CD4-positive, alpha-beta memory T cell (primary cell): ENCODE measurements around the gene B4GALT2. TPM values are rescaled to one million over a fixed set of nuclear protein-coding genes. Genes with fewer than 3 reads are reported as not detected.

Source experiments
- CTCF ChIA-PET: fragments of 350-600 bp; sonication (Branson Sonifier 250); formaldehyde crosslinking; loops from one replicate; lab custom pipeline; 2021; ENCODE audit warnings: inconsistent platforms; ENCODE audit not compliant: partially characterized antibody; lab: Charles Lee
- POLR2A ChIA-PET: fragments of 350-600 bp; sonication (Branson Sonifier 250); formaldehyde crosslinking; loops from one replicate; lab custom pipeline; 2021; ENCODE audit not compliant: partially characterized antibody; lab: Charles Lee
- DNase-seq, 5 donors: peaks; one replicate each; pipeline versions ENCODE4 v3.0.0 to v3.0.0-alpha.2; 2020 to 2022; ENCODE audit warnings: mixed read lengths in 1 of 5
- H3K27ac ChIP-seq: one replicate; pipeline ENCODE4 v1.7.0; 2013; ENCODE audit warnings: low read depth, low read length
- H3K27me3 ChIP-seq: 2 replicates; pipeline ENCODE4 v1.7.0; 2013; ENCODE audit warnings: mild to moderate bottlenecking, low read length, moderate library complexity; ENCODE audit not compliant: insufficient read depth
- H3K36me3 ChIP-seq: 2 replicates; pipeline ENCODE4 v1.7.0; 2013; ENCODE audit warnings: mild to moderate bottlenecking, low read length, moderate library complexity; ENCODE audit not compliant: insufficient read depth
- H3K4me1 ChIP-seq: 2 replicates; pipeline ENCODE4 v1.7.0; 2013; ENCODE audit warnings: mild to moderate bottlenecking, low read length, moderate library complexity; ENCODE audit not compliant: insufficient read depth
- H3K4me3 ChIP-seq, 2 donors: one replicate each; pipeline ENCODE4 v1.7.0; 2013; ENCODE audit warnings: low read length in 2 of 2, mild to moderate bottlenecking in 1 of 2
- H3K9me3 ChIP-seq, 2 donors: one replicate each; pipeline ENCODE4 v1.7.0; 2013; ENCODE audit warnings: low read length in 2 of 2, control low read depth in 1 of 2; ENCODE audit not compliant: control insufficient read depth in 1 of 2
- H3K27ac Mint-ChIP-seq, 7 donors: one replicate each; pipeline ENCODE4 v1.8.0; 2020 to 2021; ENCODE audit warnings: mixed read lengths in 7 of 7, mild to moderate bottlenecking in 6 of 7, inconsistent platforms in 3 of 7, moderate library complexity in 3 of 7
- H3K27me3 Mint-ChIP-seq, 2 donors: one replicate each; pipeline ENCODE4 v1.8.0; 2020 to 2021; ENCODE audit warnings: mixed read lengths in 2 of 2
- H3K36me3 Mint-ChIP-seq, 2 donors: one replicate each; pipeline ENCODE4 v1.8.0; 2020 to 2021; ENCODE audit warnings: mixed read lengths in 2 of 2, inconsistent platforms in 1 of 2, mild to moderate bottlenecking in 1 of 2
- H3K4me1 Mint-ChIP-seq, 4 donors: one replicate each; pipeline ENCODE4 v1.8.0; 2020 to 2021; ENCODE audit warnings: mixed read lengths in 4 of 4, mild to moderate bottlenecking in 1 of 4
- H3K4me3 Mint-ChIP-seq, 8 donors: one replicate each; pipeline ENCODE4 v1.8.0; 2020 to 2021; ENCODE audit warnings: mixed read lengths in 8 of 8, mild to moderate bottlenecking in 7 of 8, moderate library complexity in 6 of 8, inconsistent platforms in 3 of 8
- H3K9me3 Mint-ChIP-seq, 8 donors: one replicate each; pipeline ENCODE4 v1.8.0; 2020 to 2021; ENCODE audit warnings: mixed read lengths in 8 of 8, mild to moderate bottlenecking in 5 of 8, inconsistent platforms in 3 of 8, moderate library complexity in 1 of 8
- intact Hi-C: fragments of 100-400 bp; cut with micrococcal nuclease; formaldehyde crosslinking; loops from one replicate; pipeline ENCODE4 v1.15.1; 2023
- polyA plus RNA-seq, 2 donors: library from polyadenylated mRNA; unstranded; fragments of 300-500 nt; fragmentation: Illumina TruSeq; gene quantifications; one replicate each; pipeline ENCODE4 v1.2.3, GENCODE V29; 2021
- total RNA-seq, 2 experiments: library from RNA; stranded (reverse); gene quantifications; one replicate each; pipeline ENCODE4 v1.2.3, GENCODE V29; 2021

B4GALT2 gene
- total and polyA plus RNA-seq, 4 experiments from 2014 or later = 0.26 to 2.1 (median 1.0) TPM

GRCh38 chr1:44027320-44027719 is 48.3 kb downstream of the B4GALT2 start:
- no peak for DNase-seq
- H3K36me3 ChIP-seq = no peaks in the 10 kb centered on the region
- no peak overlapping the region for H3K27ac ChIP-seq
- Mint-ChIP-seq H3K27ac (no peak overlapping the region), H3K9me3 (no peaks in the 10 kb centered on the region), H3K4me1 (peaks cover 12 to 33% (median 22%) of the 10 kb centered on the region in 4 donors), H3K27me3 (no peaks in the 10 kb centered on the region), H3K36me3 (peaks cover 0 to 2% of the 10 kb centered on the region in 2 donors), H3K4me3 (no peak overlapping the region)
- H3K9me3 ChIP-seq = no peaks in the 10 kb centered on the region
- no peaks in the 10 kb centered on the region for H3K27me3 ChIP-seq
- H3K4me1 ChIP-seq = peaks cover 15% of the 10 kb centered on the region
- no peak overlapping the region for H3K4me3 ChIP-seq
- intact Hi-C loops = no loop called here
- ChIA-PET POLR2A (no interaction called here), CTCF (interaction anchor here (1.0 to 11.7 kb wide), 3 partner anchors 9 to 494 kb away, joined by 3 to 225 read pairs (median 12); no protein-coding TSS in a partner anchor)

- intact Hi-C loops = no loop called here
- POLR2A ChIA-PET = interaction anchor here (0.8 to 2.3 kb wide), 5 partner anchors 37 to 603 kb away, joined by 3 to 6 read pairs (median 5); partner anchors contain the start of genes IPO13 and KDM4A
These were observed 50.4 kb downstream of the B4GALT2 start for GRCh38 chr1:44029260-44029910.

GRCh38 chr1:44029911-44030604 is 51.0 kb downstream of the B4GALT2 start:
- Mint-ChIP-seq H3K36me3 (peaks cover 0 to 2% of the 10 kb centered on the region in 2 donors), H3K4me3 (peak overlapping the region; percentile 89 to 98 (median 96)), H3K27me3 (no peaks in the 10 kb centered on the region), H3K9me3 (no peaks in the 10 kb centered on the region), H3K27ac (peak overlapping the region; percentile 95 to 97 (median 96)), H3K4me1 (peaks cover 17 to 39% (median 26%) of the 10 kb centered on the region in 4 donors)
- Histone ChIP-seq H3K4me1 (peaks cover 18% of the 10 kb centered on the region), H3K9me3 (no peaks in the 10 kb centered on the region), H3K36me3 (no peaks in the 10 kb centered on the region), H3K27ac (peak overlapping the region; percentile 64), H3K27me3 (no peaks in the 10 kb centered on the region), H3K4me3 (peak overlapping the region; percentile 66 to 69)
- peak; percentile 84 to 89 (median 86) for DNase-seq
- POLR2A ChIA-PET = interaction anchor here (0.8 to 2.3 kb wide), 7 partner anchors 38 to 602 kb away, joined by 3 to 6 read pairs (median 5); partner anchors contain the start of genes IPO13 and KDM4A
- intact Hi-C loops = loop anchor here (1.0 kb wide), 4 partner anchors 39 to 84 kb away; partner anchors contain the start of genes ATP6V0B, CCDC24 and IPO13
- CTCF ChIA-PET = interaction anchor here (1.0 to 11.7 kb wide), 3 partner anchors 10 to 267 kb away, joined by 3 to 225 read pairs (median 3); no protein-coding TSS in a partner anchor

More at GRCh38 chr1:44029260-44029910, 50.4 kb downstream of the B4GALT2 start:
- Mint-ChIP-seq H3K4me3 (peak overlapping the region; percentile 88 to 98 (median 96)), H3K27ac (peak overlapping the region; percentile 79 to 97 (median 96)), H3K4me1 (peaks cover 17 to 39% (median 26%) of the 10 kb centered on the region in 4 donors), H3K9me3 (no peaks in the 10 kb centered on the region), H3K36me3 (peaks cover 0 to 2% of the 10 kb centered on the region in 2 donors), H3K27me3 (no peaks in the 10 kb centered on the region)
- Histone ChIP-seq H3K27ac (peak overlapping the region; percentile 64), H3K27me3 (no peaks in the 10 kb centered on the region), H3K9me3 (no peaks in the 10 kb centered on the region), H3K36me3 (no peaks in the 10 kb centered on the region), H3K4me1 (peaks cover 18% of the 10 kb centered on the region), H3K4me3 (peak overlapping the region; percentile 66 to 69)
- CTCF ChIA-PET = interaction anchor here (1.5 to 11.7 kb wide), 2 partner anchors 26 to 266 kb away, joined by 3 to 225 read pairs; no protein-coding TSS in a partner anchor
- no peak for DNase-seq

GRCh38 chr1:44030605-44031251 is 51.7 kb downstream of the B4GALT2 start:
- CTCF ChIA-PET = interaction anchor here (1.0 to 11.7 kb wide), 3 partner anchors 9 to 267 kb away, joined by 3 to 225 read pairs (median 3); no protein-coding TSS in a partner anchor
- H3K4me3 ChIP-seq = peak overlapping the region in 1 of 2 donors; percentile 66
- POLR2A ChIA-PET = interaction anchor here (0.9 to 2.3 kb wide), 6 partner anchors 39 to 602 kb away, joined by 3 to 6 read pairs (median 6); partner anchors contain the start of gene IPO13
- peak; percentile 53 to 81 (median 56) for DNase-seq
- Mint-ChIP-seq H3K4me1 (peaks cover 17 to 39% (median 26%) of the 10 kb centered on the region in 4 donors), H3K4me3 (peak overlapping the region; percentile 80 to 90 (median 88)), H3K36me3 (peaks cover 0 to 2% of the 10 kb centered on the region in 2 donors), H3K27me3 (no peaks in the 10 kb centered on the region), H3K27ac (peak overlapping the region; percentile 79 to 95 (median 88)), H3K9me3 (no peaks in the 10 kb centered on the region)
- H3K27me3 ChIP-seq = no peaks in the 10 kb centered on the region
- intact Hi-C loops = loop anchor here (1.0 kb wide), 4 partner anchors 39 to 84 kb away; partner anchors contain the start of genes ATP6V0B, CCDC24 and IPO13
- H3K36me3 ChIP-seq = no peaks in the 10 kb centered on the region
- no peaks in the 10 kb centered on the region for H3K9me3 ChIP-seq
- peak overlapping the region; percentile 64 for H3K27ac ChIP-seq
- peaks cover 18% of the 10 kb centered on the region for H3K4me1 ChIP-seq

DNA sequence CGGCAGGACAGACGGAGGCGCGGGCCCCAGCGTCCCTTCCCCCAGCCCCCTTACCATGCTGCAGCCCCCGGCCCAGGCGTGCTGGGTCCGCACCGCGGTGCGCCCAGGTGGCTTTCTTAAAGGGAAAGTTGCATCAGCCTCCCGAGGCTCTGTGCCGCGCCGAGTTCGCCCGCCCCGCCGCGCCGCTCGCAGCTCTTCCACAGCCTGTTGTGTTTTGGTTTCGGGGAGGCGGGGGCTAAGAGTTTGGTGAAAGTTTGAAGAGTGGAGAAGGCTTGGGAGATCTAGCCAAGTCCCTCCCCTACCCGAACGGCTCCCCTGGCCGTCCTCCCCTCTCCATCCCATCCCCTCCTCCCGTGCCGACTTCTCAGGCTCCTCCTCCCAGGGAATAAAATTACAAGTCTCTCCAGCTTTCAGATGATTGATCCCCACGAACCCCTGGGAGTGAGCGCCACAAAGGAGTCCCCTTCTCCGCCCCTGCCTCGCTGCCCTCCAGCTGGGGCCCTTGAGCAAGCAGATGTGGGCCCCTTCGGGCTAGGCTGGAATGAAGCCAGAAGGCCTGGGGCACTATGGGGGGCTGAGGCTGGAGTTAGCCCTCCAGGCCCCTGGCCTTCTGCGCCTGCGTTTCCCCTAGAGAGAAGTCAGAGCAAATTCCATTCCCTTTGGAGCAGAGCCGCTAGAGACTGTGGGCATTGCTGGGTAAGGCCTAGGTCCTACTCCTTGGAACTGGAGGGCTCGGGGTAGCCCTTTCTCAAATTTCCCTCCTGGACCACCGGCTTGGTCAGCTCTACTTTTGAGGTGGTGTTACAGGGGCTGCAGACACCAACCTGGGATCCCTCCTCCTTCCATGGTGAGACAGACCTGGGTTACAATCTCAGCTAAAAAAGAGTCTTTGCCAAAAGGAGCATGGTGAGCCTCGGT is 52.5 kb downstream of the B4GALT2 start, which contains the start of gene SLC6A9:
TSS of gene SLC6A9 (minus strand) at position 211 of the 918 bp plus-strand sequence. CDS start 7,185 bp downstream, outside the sequence.
- peak within 1 kb of the TSS; percentile 80 to 90 (median 88) for H3K4me3 Mint-ChIP-seq
- Histone ChIP-seq H3K27ac (peak within 1 kb of the TSS; percentile 64), H3K9me3 (no peaks in the 10 kb centered on the region), H3K4me1 (peaks cover 18% of the 10 kb centered on the region), H3K4me3 (peak within 1 kb of the TSS in 1 of 2 donors; percentile 66), H3K36me3 (no peaks in the 10 kb centered on the region), H3K27me3 (no peaks in the 10 kb centered on the region)
- DNase-seq = peak in 2 of 5 donors; percentile 49 to 51
- intact Hi-C loops = no loop called here
- POLR2A ChIA-PET = interaction anchor here (1.2 to 2.2 kb wide), 2 partner anchors 56 to 58 kb away, joined by 6 read pairs; no protein-coding TSS in a partner anchor
- no peaks in the 10 kb centered on the region for H3K27me3 Mint-ChIP-seq
- H3K27ac Mint-ChIP-seq = peak within 1 kb of the TSS; percentile 79 to 95 (median 88)
- no peaks in the 10 kb centered on the region for H3K9me3 Mint-ChIP-seq
- CTCF ChIA-PET = interaction anchor here (1.0 to 11.7 kb wide), 3 partner anchors 8 to 268 kb away, joined by 3 to 225 read pairs (median 3); no protein-coding TSS in a partner anchor
- H3K36me3 Mint-ChIP-seq = peaks cover 0 to 2% of the 10 kb centered on the region in 2 donors
- peaks cover 17 to 41% (median 26%) of the 10 kb centered on the region in 4 donors for H3K4me1 Mint-ChIP-seq
